PC-3 (cell line): Measurements from ENCODE around the gene IGFBP6. TPM values are rescaled to one million over a fixed set of nuclear protein-coding genes. Genes with fewer than 3 reads are reported as not detected.

ENCODE experiments used
- ATAC-seq: fragments of 200-7000 bp; cut with Tn5 transposase; 2 replicates; pipeline ENCODE4 v1.9.1; 2020; ENCODE audit warnings: mild to moderate bottlenecking, moderate library complexity
- BruUV-seq: library from RNA; stranded (reverse); fragments of 400-500 nt; replicated peaks from 2 replicates; lab custom pipeline; 2021; lab: Mats Ljungman, UMichigan
- CTCF ChIA-PET: fragments of 300-600 bp; sonication (Branson Sonifier 250); formaldehyde crosslinking; loops from one replicate; lab custom pipeline; 2022; ENCODE audit warnings: antibody characterized with exemption; lab: Charles Lee
- POLR2A ChIA-PET: fragments of 300-600 bp; sonication (Branson Sonifier 250); formaldehyde crosslinking; loops from one replicate; lab custom pipeline; 2022; ENCODE audit warnings: antibody characterized with exemption; ENCODE audit not compliant: unreplicated experiment; lab: Charles Lee
- DNase-seq: peaks from one replicate; pipeline ENCODE4 v3.0.0-alpha.2; 2015
- H2AFZ ChIP-seq: fragments of 300-600 bp; sonication (generic); 2 replicates; pipeline ENCODE4 v1.6.0; 2016; ENCODE audit warnings: antibody characterized with exemption, low read length
- H3F3A ChIP-seq: fragments of 300-600 bp; sonication (generic); one replicate; pipeline ENCODE4 v1.6.0; 2017; ENCODE audit warnings: antibody characterized with exemption, low read length, control low read depth, mild to moderate bottlenecking; ENCODE audit not compliant: unreplicated experiment
- H3K27ac ChIP-seq: fragments of 300-600 bp; sonication (generic); 2 replicates; pipeline ENCODE4 v1.5.1; 2016; ENCODE audit warnings: mild to moderate bottlenecking, low read length
- H3K27me3 ChIP-seq: fragments of 300-600 bp; sonication (generic); 2 replicates; pipeline ENCODE4 v1.6.1; 2016; ENCODE audit warnings: low read length, mixed read lengths
- H3K36me3 ChIP-seq: fragments of 300-600 bp; sonication (generic); 2 replicates; pipeline ENCODE4 v1.6.1; 2016; ENCODE audit warnings: low read depth, mixed run types, low read length, mixed read lengths
- H3K4me1 ChIP-seq: fragments of 300-600 bp; sonication (generic); 2 replicates; pipeline ENCODE4 v1.5.1; 2016; ENCODE audit warnings: low read length; ENCODE audit not compliant: insufficient read depth
- H3K4me2 ChIP-seq: fragments of 300-600 bp; sonication (generic); 2 replicates; pipeline ENCODE4 v1.6.0; 2016; ENCODE audit warnings: low read length
- H3K4me3 ChIP-seq: fragments of 300-600 bp; sonication (generic); 2 replicates; pipeline ENCODE4 v1.5.1; 2016; ENCODE audit warnings: mild to moderate bottlenecking, low read length, mixed read lengths
- H3K79me2 ChIP-seq: fragments of 300-600 bp; sonication (generic); 2 replicates; pipeline ENCODE4 v1.6.1; 2017; ENCODE audit warnings: low read length, mixed read lengths
- H3K9ac ChIP-seq: fragments of 300-600 bp; sonication (generic); 2 replicates; pipeline ENCODE4 v1.6.0; 2016; ENCODE audit warnings: mild to moderate bottlenecking, low read length
- H3K9me2 ChIP-seq: fragments of 300-600 bp; sonication (generic); replicated peaks from 2 replicates; pipeline ENCODE4 v1.6.1; 2016; ENCODE audit warnings: mixed run types, low read length, mixed read lengths
- H3K9me3 ChIP-seq: fragments of 300-600 bp; sonication (generic); 2 replicates; pipeline ENCODE4 v1.6.1; 2016; ENCODE audit warnings: low read length, mixed read lengths
- H4K20me1 ChIP-seq: fragments of 300-600 bp; sonication (generic); 2 replicates; pipeline ENCODE4 v1.6.1; 2016; ENCODE audit warnings: low read length, mixed read lengths
- EZH2 ChIP-seq: fragments of 300-600 bp; sonication (generic); IDR thresholded peaks from one replicate; pipeline ENCODE4 v1.6.1; 2017; ENCODE audit warnings: antibody characterized with exemption, mild to moderate bottlenecking, low read length; ENCODE audit not compliant: unreplicated experiment
- EZH2phosphoT487 ChIP-seq: fragments of 300-600 bp; sonication (generic); IDR thresholded peaks from 2 replicates; pipeline ENCODE4 v1.6.1; 2018; ENCODE audit warnings: mild to moderate bottlenecking, antibody characterized with exemption, low read length, borderline replicate concordance
- intact Hi-C: fragments of 100-400 bp; cut with micrococcal nuclease; formaldehyde crosslinking; loops from 2 replicates; pipeline ENCODE4 v1.9.0; 2023
- total RNA-seq: library from RNA; depleted of rRNA; stranded (reverse); fragments of >200 nt; gene quantifications from 2 replicates; pipeline ENCODE4 v1.2.3, GENCODE V29; 2014
- TF ChIP-seq, protein P1 (sequence below): fragments of 300-600 bp; sonication (generic); conservative IDR thresholded peaks from 2 replicates; pipeline ENCODE4 v1.5.1; 2017; ENCODE audit warnings: antibody characterized with exemption, low read depth, mild to moderate bottlenecking, low read length

IGFBP6 gene
- total RNA-seq, 1 experiment from 2014 or later, result 256 TPM

DNA sequence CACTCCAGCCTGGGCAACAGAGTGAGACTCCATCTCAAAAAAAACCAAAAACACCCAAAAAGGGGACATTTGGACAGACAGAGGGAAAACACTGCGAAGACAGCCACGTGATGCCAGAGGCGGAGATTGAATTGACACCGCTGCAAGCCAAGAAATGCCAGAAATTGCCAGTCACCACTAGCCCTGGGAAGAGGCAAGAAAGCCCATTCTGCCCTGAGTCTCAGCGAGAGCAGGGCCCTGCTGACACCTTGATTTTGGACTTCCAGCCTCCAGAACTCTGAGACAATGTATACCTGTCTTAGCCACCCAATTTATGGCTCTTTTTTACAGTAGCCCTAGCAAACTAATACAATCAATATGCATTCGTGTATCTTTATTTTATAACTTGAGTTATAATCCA, 7.4 kb upstream of the IGFBP6 start:
- BruUV-seq, result no TSS peak
- Histone ChIP-seq H3K4me1 (peaks cover 3% of the 10 kb centered on the region), H4K20me1 (no peaks in the 10 kb centered on the region), H3K4me3 (no peak overlapping the region), H3K9ac (no peak overlapping the region), H3K9me3 (0 out of 2 replicates have a peak, but pooled peaks cover 2% of the 10 kb centered on the region), H3K79me2 (no peaks in the 10 kb centered on the region), H3F3A (no peaks in the 10 kb centered on the region), H3K4me2 (no peak overlapping the region), H3K27me3 (no peaks in the 10 kb centered on the region), H3K36me3 (no peaks in the 10 kb centered on the region), H3K27ac (no peak overlapping the region), H3K9me2 (no peaks in the 10 kb centered on the region), H2AFZ (no peak overlapping the region)
- CTCF ChIA-PET, result no interaction called here
- intact Hi-C loops, result no loop called here
- no peak for DNase-seq
- no peak for TF ChIP-seq EZH2
- TF ChIP-seq, protein P1, sequence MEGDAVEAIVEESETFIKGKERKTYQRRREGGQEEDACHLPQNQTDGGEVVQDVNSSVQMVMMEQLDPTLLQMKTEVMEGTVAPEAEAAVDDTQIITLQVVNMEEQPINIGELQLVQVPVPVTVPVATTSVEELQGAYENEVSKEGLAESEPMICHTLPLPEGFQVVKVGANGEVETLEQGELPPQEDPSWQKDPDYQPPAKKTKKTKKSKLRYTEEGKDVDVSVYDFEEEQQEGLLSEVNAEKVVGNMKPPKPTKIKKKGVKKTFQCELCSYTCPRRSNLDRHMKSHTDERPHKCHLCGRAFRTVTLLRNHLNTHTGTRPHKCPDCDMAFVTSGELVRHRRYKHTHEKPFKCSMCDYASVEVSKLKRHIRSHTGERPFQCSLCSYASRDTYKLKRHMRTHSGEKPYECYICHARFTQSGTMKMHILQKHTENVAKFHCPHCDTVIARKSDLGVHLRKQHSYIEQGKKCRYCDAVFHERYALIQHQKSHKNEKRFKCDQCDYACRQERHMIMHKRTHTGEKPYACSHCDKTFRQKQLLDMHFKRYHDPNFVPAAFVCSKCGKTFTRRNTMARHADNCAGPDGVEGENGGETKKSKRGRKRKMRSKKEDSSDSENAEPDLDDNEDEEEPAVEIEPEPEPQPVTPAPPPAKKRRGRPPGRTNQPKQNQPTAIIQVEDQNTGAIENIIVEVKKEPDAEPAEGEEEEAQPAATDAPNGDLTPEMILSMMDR, result no peak
- TF ChIP-seq EZH2phosphoT487, result no peak
- ATAC-seq, result no peak
- POLR2A ChIA-PET, result no interaction called here

DNA sequence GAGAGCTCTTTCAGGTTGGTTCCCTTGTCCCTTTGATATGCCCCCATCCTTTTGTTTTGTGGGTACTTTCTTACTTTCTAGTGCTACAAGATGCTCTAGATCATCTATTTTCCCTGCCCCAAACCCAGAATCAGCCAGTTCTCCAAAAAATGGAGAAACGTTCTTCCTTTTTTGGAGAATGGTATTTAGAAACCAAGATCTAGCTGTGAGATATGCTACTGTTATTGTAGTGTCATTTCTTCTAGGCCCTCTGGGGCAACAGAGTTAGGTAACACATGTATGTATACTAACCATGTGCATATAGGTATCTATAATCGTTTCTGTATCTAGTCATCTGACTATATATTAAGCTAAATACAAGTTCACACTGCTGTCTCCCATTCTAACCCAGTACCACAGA, 6.9 kb upstream of the IGFBP6 start:
- BruUV-seq, result no TSS peak
- no peak for DNase-seq
- Histone ChIP-seq H3K4me1 (peaks cover 4% of the 10 kb centered on the region), H3K27me3 (no peaks in the 10 kb centered on the region), H3K9me3 (no peaks in the 10 kb centered on the region), H3F3A (no peaks in the 10 kb centered on the region), H3K36me3 (no peaks in the 10 kb centered on the region), H3K9me2 (no peaks in the 10 kb centered on the region), H2AFZ (no peak overlapping the region), H3K4me2 (no peak overlapping the region), H3K27ac (no peak overlapping the region), H3K9ac (no peak overlapping the region), H3K79me2 (no peaks in the 10 kb centered on the region), H3K4me3 (no peak overlapping the region), H4K20me1 (no peaks in the 10 kb centered on the region)
- intact Hi-C loops, result no loop called here
- no peak for TF ChIP-seq EZH2
- no peak for TF ChIP-seq EZH2phosphoT487
- TF ChIP-seq, protein P1, result no peak
- no peak for ATAC-seq
- POLR2A ChIA-PET, result no interaction called here
- CTCF ChIA-PET, result no interaction called here

DNA sequence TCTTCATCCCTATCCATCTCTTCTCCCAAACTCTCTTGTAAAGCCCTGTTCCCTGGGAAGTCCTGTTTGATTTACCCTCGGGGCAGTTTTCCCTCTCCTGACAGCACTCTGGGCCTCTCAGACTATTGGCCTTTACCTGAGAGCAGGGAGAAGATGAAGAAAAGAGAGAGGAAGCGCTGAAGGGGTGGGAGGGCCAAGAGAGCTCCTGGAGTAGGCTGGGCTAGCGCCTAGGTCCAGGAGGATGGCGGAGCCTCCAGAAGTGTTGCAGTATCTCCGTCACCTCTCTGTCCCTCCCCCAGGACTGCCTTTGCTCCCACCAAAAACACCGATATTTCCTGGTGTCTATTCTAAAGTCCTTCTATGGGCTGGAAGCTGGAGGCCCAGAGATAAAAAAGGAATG, 5.7 kb upstream of the IGFBP6 start:
- DNase-seq, result no peak
- intact Hi-C loops, result no loop called here
- ChIA-PET POLR2A (no interaction called here), CTCF (no interaction called here)
- Histone ChIP-seq H3K27ac (no peak overlapping the region), H3K36me3 (no peaks in the 10 kb centered on the region), H3K27me3 (no peaks in the 10 kb centered on the region), H3K4me3 (no peak overlapping the region), H3K4me2 (no peak overlapping the region), H3K9ac (no peak overlapping the region), H3K79me2 (no peaks in the 10 kb centered on the region), H3K9me3 (no peaks in the 10 kb centered on the region), H4K20me1 (no peaks in the 10 kb centered on the region), H3F3A (no peaks in the 10 kb centered on the region), H2AFZ (no peak overlapping the region), H3K9me2 (no peaks in the 10 kb centered on the region), H3K4me1 (peaks cover 13% of the 10 kb centered on the region)
- no TSS peak for BruUV-seq
- TF ChIP-seq EZH2 (no peak), EZH2phosphoT487 (no peak)
- TF ChIP-seq, protein P1, result no peak
- ATAC-seq, result no peak
